Endothelial cell of umbilical vein (primary cell): ENCODE results near the gene LRRC52. TPM values are rescaled to one million over a fixed set of nuclear protein-coding genes. Genes with fewer than 3 reads are reported as not detected.

ENCODE experiments used
- BruUV-seq: library from RNA; stranded (reverse); fragments of 400-500 nt; replicated peaks from 2 replicates; lab custom pipeline; 2021; lab: Mats Ljungman, UMichigan
- CTCF ChIA-PET: fragments of 300-600, 350-600 bp; sonication (Branson Sonifier 250); formaldehyde crosslinking; loops from one replicate; lab custom pipeline; 2021; ENCODE audit warnings: antibody characterized with exemption, inconsistent platforms; lab: Charles Lee
- POLR2A ChIA-PET: fragments of 300-600, 350-600 bp; sonication (Branson Sonifier 250); formaldehyde crosslinking; loops from one replicate; lab custom pipeline; 2021; ENCODE audit warnings: antibody characterized with exemption, inconsistent platforms; lab: Charles Lee
- DNase-seq: peaks from one replicate; pipeline ENCODE4 v3.0.0-alpha.2; 2011; ENCODE audit warnings: low read depth, low spot score
- FAIRE-seq: peaks from 2 replicates; lab custom pipeline; 2011; peaks lifted over from hg19 to GRCh38; lab: Jason Lieb, UNC
- H2AFZ ChIP-seq: 2 replicates; pipeline ENCODE4 v1.6.0; 2012; ENCODE audit warnings: low read depth, low read length, control low read depth, inconsistent platforms
- H3K27ac ChIP-seq: 2 replicates; pipeline ENCODE4 v1.5.1; 2011; ENCODE audit warnings: low read depth, mild to moderate bottlenecking, control low read depth, low read length, moderate library complexity; ENCODE audit not compliant: insufficient read depth
- H3K27me3 ChIP-seq, 2 experiments: 2 replicates each; pipeline versions ENCODE4 v1.6.0 to v1.6.1; 2011; ENCODE audit warnings: low read length in 2 of 2, mixed read lengths in 1 of 2; ENCODE audit not compliant: control insufficient read depth in 2 of 2, insufficient read depth in 2 of 2
- H3K36me3 ChIP-seq, 2 experiments: 2 replicates in 1 of 2; 3 replicates in 1 of 2; pipeline ENCODE4 v1.5.1; 2011; ENCODE audit warnings: low read length in 2 of 2, mild to moderate bottlenecking in 1 of 2, moderate library complexity in 1 of 2; ENCODE audit not compliant: control insufficient read depth in 2 of 2, insufficient read depth in 2 of 2; ENCODE audit errors: extremely low read depth in 1 of 2
- H3K4me1 ChIP-seq: 3 replicates; pipeline ENCODE4 v1.5.1; 2011; ENCODE audit warnings: mild to moderate bottlenecking, low read length; ENCODE audit not compliant: control insufficient read depth, insufficient read depth; ENCODE audit errors: extremely low read depth
- H3K4me2 ChIP-seq: 2 replicates; pipeline ENCODE4 v1.6.1; 2011; ENCODE audit warnings: low read length, control low read depth, mixed read lengths; ENCODE audit not compliant: insufficient read depth
- H3K4me3 ChIP-seq, 3 experiments: fragments of 200-600 bp in 1 of 3; sonication (generic), shearing (Covaris generic) in 1 of 3; replicated peaks in 1 of 3; 2 replicates each; pipeline ENCODE4 v1.5.1; 2011 to 2016; ENCODE audit warnings: control low read depth in 3 of 3, low read length in 3 of 3, mild to moderate bottlenecking in 2 of 3, inconsistent platforms in 1 of 3, low read depth in 1 of 3, moderate library complexity in 1 of 3; ENCODE audit not compliant: insufficient read depth in 1 of 3
- H3K79me2 ChIP-seq: 2 replicates; pipeline ENCODE4 v1.6.0; 2012; ENCODE audit warnings: low read length, inconsistent platforms; ENCODE audit not compliant: control insufficient read depth, insufficient read depth
- H3K9ac ChIP-seq: replicated peaks from 2 replicates; pipeline ENCODE3; 2011; ENCODE audit warnings: low read length, control low read depth; ENCODE audit not compliant: insufficient read depth; ENCODE audit errors: extremely low read depth
- H3K9me1 ChIP-seq: replicated peaks from 3 replicates; pipeline ENCODE4 v1.6.0; 2011; ENCODE audit warnings: mild to moderate bottlenecking, low read length; ENCODE audit not compliant: control insufficient read depth, insufficient read depth; ENCODE audit errors: extremely low read depth
- H3K9me3 ChIP-seq: replicated peaks from 2 replicates; pipeline ENCODE4 v1.5.1; 2012; ENCODE audit warnings: low read length, inconsistent platforms; ENCODE audit not compliant: control insufficient read depth, insufficient read depth
- H4K20me1 ChIP-seq: replicated peaks from 2 replicates; pipeline ENCODE3; 2011; ENCODE audit warnings: mild to moderate bottlenecking, low read length; ENCODE audit not compliant: control insufficient read depth, insufficient read depth; ENCODE audit errors: extremely low read depth
- CTCF ChIP-seq, 2 donors: IDR thresholded peaks; 1 replicate in 1 of 2; 2 replicates in 1 of 2; pipeline ENCODE4 v1.5.1; 2011; ENCODE audit warnings: low read length in 2 of 2, mild to moderate bottlenecking in 2 of 2, moderate library complexity in 2 of 2, control low read depth in 1 of 2, inconsistent platforms in 1 of 2, low read depth in 1 of 2; ENCODE audit not compliant: insufficient read depth in 1 of 2; ENCODE audit errors: extremely low read depth in 1 of 2
- EZH2 ChIP-seq: IDR thresholded peaks from 2 replicates; pipeline ENCODE4 v1.6.1; 2012; ENCODE audit warnings: borderline replicate concordance, low read depth, mild to moderate bottlenecking, moderate library complexity, low read length, inconsistent platforms; ENCODE audit not compliant: severe bottlenecking
- FOS ChIP-seq: IDR thresholded peaks from 2 replicates; pipeline ENCODE4 v1.6.1; 2011; ENCODE audit warnings: mild to moderate bottlenecking, low read length, moderate library complexity, borderline replicate concordance; ENCODE audit not compliant: insufficient read depth
- GATA2 ChIP-seq: IDR thresholded peaks from 2 replicates; pipeline ENCODE4 v1.7.0; 2011; ENCODE audit warnings: low read depth, mild to moderate bottlenecking, moderate library complexity, mixed read lengths, low read length; ENCODE audit not compliant: insufficient read length, insufficient read depth
- MAX ChIP-seq: IDR thresholded peaks from 2 replicates; pipeline ENCODE4 v1.6.1; 2011; ENCODE audit not compliant: insufficient read depth, insufficient read length
- MYC ChIP-seq: IDR thresholded peaks from one replicate; pipeline ENCODE4 v1.6.1; 2011; ENCODE audit warnings: mild to moderate bottlenecking, low read depth, low read length
- POLR2AphosphoS5 ChIP-seq: IDR thresholded peaks from 2 replicates; pipeline ENCODE4 v1.6.1; 2012; ENCODE audit warnings: low read depth, mild to moderate bottlenecking, control low read depth, low read length, moderate library complexity; ENCODE audit not compliant: insufficient read depth
- dilution Hi-C: fragments of 300-500 bp; cut with MboI; formaldehyde crosslinking; loops from one replicate; pipeline ENCODE4 v1.15.0; 2019; ENCODE audit warnings: low sequenced_read_pairs; ENCODE audit not compliant: extremely low pct_ligation_motif_present
- intact Hi-C: fragments of 100-400 bp; cut with micrococcal nuclease; formaldehyde crosslinking; loops from one replicate; pipeline ENCODE4 v1.10.0; 2022
- polyA plus RNA-seq, 4 experiments: library from polyadenylated mRNA; depleted of rRNA in 3 of 4; stranded (reverse) in 3 of 4; unstranded in 1 of 4; fragments of >200 nt; gene quantifications; 2 replicates each; pipeline versions ENCODE4 v1.2.1 to v1.2.3, GENCODE V29; 2011 to 2012; ENCODE audit warnings: missing spikeins in 1 of 4
- total RNA-seq: library from RNA; stranded (reverse); gene quantifications from 2 replicates; pipeline ENCODE4 v1.2.3, GENCODE V29; 2021

Gene LRRC52
- total and polyA plus RNA-seq, 2 donors (not counting 3 experiments of a cell fraction or from before 2014, with no cell fraction given): not detected

GRCh38 chr1:165539908-165540307 lies 3.9 kb upstream of the LRRC52 start:
- no peaks in the 10 kb centered on the region for H3K9me1 ChIP-seq
- no peaks in the 10 kb centered on the region for H3K4me1 ChIP-seq
- no peaks in the 10 kb centered on the region for H3K79me2 ChIP-seq
- intact Hi-C loops (no loop called here), dilution Hi-C loops (no loop called here)
- H3K27ac ChIP-seq: no peak overlapping the region
- no peak overlapping the region for H2AFZ ChIP-seq
- ChIA-PET POLR2A (no interaction called here), CTCF (no interaction called here)
- FAIRE-seq (no peak), DNase-seq (no peak)
- no TSS peak for BruUV-seq
- no peak overlapping the region for H3K4me2 ChIP-seq
- peaks cover 0 to 5% of the 10 kb centered on the region in 2 experiments for H3K27me3 ChIP-seq
- H3K36me3 ChIP-seq: no peaks in the 10 kb centered on the region
- TF ChIP-seq CTCF (IDR thresholded peaks at IDR 0.05; ENCODE audit: extremely low read depth in 1 of 2, insufficient read depth in 1 of 2, low read depth in 1 of 2, low read length in 2 of 2) (no peak), GATA2 (no peak), EZH2 (no peak), FOS (no peak), MYC (no peak), POLR2AphosphoS5 (no peak), MAX (no peak)
- H3K4me3 ChIP-seq: no peak overlapping the region
- no peak overlapping the region for H3K9ac ChIP-seq
- H3K9me3 ChIP-seq: no peaks in the 10 kb centered on the region
- H4K20me1 ChIP-seq: no peaks in the 10 kb centered on the region
